ENCODE data around the gene ALKBH8.

DNA sequence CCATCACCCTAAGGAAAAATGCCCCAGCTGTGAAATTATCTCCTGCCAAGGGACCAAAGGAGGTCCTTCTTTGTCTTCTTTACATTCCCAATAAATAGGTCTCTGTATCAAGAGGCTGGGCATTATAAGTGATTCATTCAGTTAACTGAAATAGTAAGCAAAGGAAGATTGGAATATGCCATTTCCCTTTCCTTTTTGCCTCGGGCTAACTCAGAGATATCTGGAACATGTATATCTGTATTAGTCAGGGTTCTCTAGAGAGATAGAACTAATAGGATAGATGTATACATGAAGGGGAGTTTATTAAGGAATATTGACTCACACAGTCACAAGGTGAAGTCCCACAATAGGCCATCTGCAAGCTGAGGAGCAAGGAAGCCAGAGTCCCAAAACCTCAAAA, 92.6 kb downstream of the ALKBH8 start:
- TF ChIP-seq CTCF (IDR thresholded peaks at IDR 0.05) (no peak), POLR2A (IDR thresholded peaks at IDR 0.05) (no peak)

Measured in Peyer's patch (tissue), 4 donors.